ENCODE results near the gene DST.

The DST gene

GRCh38 chr6:56480654-56481337 is 161.9 kb downstream of the DST start:
- DNase-seq (ENCODE audit: low read depth in 2 of 2): no peak

DNA sequence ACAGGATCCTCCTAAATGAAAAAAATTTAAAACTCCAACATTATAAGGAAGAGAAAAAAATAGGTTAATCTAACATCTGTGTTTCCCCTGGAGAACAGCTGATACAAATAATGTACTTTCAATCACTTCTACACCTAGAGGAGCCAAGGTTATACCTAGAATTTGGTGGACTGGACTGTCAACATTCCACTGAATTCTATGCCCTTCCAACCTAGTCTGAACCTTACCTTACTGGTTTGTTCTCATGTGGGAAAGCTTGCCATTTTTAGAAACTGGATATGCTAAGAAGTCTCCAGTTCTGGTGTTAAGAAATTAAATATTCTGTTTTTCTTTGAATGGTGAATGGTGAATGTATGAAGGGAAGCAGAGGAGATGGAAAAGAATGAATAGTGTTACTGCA is 162.4 kb downstream of the DST start:
- DNase-seq (ENCODE audit: low read depth in 2 of 2): no peak

GRCh38 chr6:56479381-56479780 is 163.3 kb downstream of the DST start:
- DNase-seq (ENCODE audit: low read depth in 2 of 2): no peak

GRCh38 chr6:56478202-56478601 is 164.5 kb downstream of the DST start:
- DNase-seq (ENCODE audit: low read depth in 2 of 2): no peak

GRCh38 chr6:56477241-56477640 is 165.4 kb downstream of the DST start:
- DNase-seq (ENCODE audit: low read depth in 2 of 2): no peak

GRCh38 chr6:56475736-56476457 is 166.8 kb downstream of the DST start:
- no peak for DNase-seq (ENCODE audit: low read depth in 2 of 2)

DNA sequence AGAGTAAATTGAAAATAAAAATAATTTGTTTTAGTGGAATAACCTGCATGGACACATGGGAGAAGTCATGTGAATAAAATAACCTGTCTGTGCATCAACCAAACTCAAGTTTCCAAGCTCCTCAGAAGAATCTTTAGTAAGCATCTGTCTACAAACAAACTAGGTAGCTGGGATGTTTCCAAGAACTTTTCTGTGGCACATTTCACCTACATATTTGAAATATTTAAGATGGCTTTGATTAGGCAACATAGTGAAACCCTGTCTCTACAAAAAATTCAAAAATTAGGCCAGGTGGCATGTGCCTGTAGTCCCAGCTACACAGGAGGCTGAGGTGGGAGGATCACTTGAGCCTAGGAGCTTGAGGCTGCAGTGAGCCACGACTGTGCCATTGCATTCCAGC is 168.2 kb downstream of the DST start:
- no peak for DNase-seq (ENCODE audit: low read depth in 2 of 2)

DNA sequence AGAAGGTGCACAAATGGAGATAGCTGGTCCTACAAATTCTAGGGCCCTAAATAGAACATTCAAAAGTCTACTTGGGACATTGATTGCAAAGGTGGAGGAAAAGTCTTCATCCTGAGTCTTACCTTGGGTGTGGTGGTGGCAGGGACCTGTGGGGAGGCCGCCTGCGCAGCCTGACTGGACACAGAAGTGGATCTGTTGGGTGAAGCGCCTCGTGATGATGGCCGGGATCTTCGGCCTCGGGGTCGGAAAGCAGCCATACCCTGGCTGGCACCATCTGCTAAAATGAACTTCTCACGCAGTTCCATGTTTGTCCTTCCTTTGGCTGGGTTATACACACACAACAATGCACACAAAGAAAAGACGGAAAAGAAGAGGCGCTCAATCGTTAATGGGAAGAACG is 179.2 kb downstream of the DST start:
- no peak for DNase-seq (ENCODE audit: low read depth in 2 of 2)

- no peak for DNase-seq (ENCODE audit: low read depth in 2 of 2)
Observed at GRCh38 chr6:56459030-56459805, 183.5 kb downstream of the DST start.

GRCh38 chr6:56458324-56458884 is 184.3 kb downstream of the DST start:
- DNase-seq (ENCODE audit: low read depth in 2 of 2): no peak

- DNase-seq (ENCODE audit: low read depth in 2 of 2): no peak
Observed at GRCh38 chr6:56456785-56457184, 185.9 kb downstream of the DST start.

DNA sequence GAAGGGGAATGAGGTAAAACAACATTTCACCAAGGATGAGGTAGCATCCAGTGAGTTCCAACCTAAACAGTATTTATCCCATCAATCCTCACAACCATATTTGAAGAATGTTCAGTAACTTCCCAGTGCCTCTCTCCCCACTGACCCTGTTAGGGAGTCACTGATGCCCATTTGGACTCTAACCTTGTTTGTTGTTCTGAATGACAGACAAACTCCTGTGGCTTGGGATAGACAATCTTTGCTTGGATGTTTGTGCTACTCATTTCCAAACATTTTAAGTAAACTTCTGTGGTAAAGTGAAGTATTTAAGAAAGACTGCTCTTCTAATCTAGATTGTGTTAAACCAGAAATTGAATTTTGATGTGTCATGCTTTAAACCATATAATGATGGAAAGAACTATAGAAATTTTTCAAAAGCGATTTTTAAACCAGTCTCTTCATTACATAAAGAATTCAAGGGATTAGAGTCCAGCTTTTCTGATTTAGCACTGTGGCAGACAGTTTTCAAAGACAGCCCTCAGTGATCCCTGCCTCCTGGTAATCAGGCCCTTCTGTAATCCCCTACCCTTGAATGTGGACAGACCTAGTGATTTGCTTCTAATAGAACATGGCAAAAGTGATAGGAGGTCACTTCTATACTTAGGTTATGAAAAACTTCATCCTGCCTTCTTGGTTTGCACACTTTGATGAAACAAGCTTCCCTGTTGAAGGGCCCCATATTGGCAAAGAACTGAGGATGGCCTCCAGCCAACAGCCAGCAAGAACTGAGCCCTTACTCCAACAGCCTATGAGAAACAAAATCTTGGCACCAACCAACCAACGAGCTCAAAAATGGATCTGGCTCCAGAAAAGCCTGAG is 191.6 kb downstream of the DST start:
- no peak for DNase-seq (ENCODE audit: low read depth in 2 of 2)

- DNase-seq (ENCODE audit: low read depth in 2 of 2): no peak
Observed at GRCh38 chr6:56450376-56450775, 192.3 kb downstream of the DST start.

GRCh38 chr6:56448046-56448445 is 194.6 kb downstream of the DST start:
- DNase-seq (ENCODE audit: low read depth in 2 of 2): no peak

- no peak for DNase-seq (ENCODE audit: low read depth in 2 of 2)
Observed at GRCh38 chr6:56445818-56446217, 196.9 kb downstream of the DST start.

DNA sequence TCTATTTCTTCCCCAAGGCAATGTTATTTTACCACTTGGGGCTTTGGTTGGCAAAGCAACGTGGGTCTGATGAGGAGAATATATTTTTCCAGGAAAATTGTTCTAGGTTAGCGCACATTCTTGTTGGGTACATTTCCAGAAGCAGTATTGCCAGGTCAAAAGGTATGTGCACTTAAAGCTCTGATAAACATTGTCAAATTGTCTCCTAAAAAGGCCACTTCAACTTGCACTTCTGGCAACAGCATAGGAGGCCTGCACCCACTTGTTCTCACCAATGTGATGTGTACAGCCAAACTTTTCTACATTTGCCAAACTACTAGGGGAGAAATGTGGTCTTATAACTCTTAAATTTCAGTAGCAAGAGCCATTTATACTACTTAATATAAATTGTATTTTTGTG is 197.8 kb downstream of the DST start:
- no peak for DNase-seq (ENCODE audit: low read depth in 2 of 2)

- no peak for DNase-seq (ENCODE audit: low read depth in 2 of 2)
Observed at GRCh38 chr6:56440551-56440981, 202.1 kb downstream of the DST start.

GRCh38 chr6:56437171-56437900 is 205.4 kb downstream of the DST start:
- DNase-seq (ENCODE audit: low read depth in 2 of 2): no peak

DNA sequence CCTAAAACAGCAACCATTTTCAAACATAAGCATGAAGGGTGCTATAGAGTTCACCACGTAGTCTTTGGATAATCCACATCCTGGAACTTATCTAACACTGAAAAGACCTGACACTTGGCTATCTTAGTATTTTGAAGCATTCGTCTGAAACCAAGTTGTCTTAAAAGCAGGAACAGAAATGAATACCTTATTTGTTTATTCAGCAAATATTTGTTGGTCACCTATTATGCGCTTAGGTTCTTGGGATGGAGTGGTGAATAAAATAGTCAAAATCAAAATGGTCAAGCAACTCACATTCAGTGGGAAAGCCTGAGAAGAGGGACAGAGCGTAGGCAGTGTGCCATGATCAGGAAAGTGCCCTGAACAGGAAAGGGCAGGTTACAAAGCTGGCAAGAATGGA is 206.9 kb downstream of the DST start:
- DNase-seq (ENCODE audit: low read depth in 2 of 2): no peak

DNA sequence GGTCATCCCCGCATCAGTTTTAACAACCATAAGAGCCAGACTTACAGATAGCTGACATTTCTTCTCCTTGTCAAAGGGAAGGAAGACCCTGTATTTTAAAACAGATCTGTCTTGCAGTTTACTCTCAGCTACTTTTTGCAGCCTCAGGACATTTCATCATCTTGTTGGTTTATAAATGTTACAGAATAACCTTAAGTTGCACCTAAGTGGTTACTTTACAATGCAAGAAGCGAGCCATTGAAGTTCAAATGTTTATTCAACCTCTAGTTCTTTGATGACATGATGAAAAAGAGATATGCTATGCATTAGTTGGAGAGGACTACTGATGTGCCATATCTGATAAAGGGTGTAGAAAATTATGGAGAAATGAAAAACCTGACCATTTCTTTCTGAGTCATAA is 207.4 kb downstream of the DST start:
- DNase-seq (ENCODE audit: low read depth in 2 of 2): no peak

DNA sequence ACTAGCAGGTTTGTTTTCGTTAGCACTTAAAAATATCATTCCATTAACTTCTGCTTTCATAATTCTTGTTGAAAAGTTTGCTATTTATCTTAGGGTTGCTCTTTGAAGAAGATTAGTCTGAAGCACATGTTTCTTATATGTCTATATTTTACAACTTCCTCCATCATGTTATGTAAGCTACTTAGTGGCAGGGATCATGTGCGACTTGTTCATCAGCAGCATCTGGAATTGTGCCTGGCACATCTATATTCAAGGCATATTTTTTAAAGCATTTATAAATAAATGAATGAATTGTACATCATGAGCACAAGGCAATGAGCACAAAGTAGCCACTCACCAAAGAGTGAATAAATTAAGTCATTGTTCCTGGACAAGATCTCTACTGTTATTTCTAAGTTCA is 208.1 kb downstream of the DST start:
- no peak for DNase-seq (ENCODE audit: low read depth in 2 of 2)

All from stimulated activated CD4-positive, alpha-beta T cell treated with anti-CD3 and anti-CD28 coated beads, Interleukin-1b, Interleukin-23, amount 100 ng/mL, for 4 hours (primary cell).